Mucosa of descending colon (tissue), 3 donors: Measurements from ENCODE around the gene NR0B1. TPM values are rescaled to one million over a fixed set of nuclear protein-coding genes. Genes with fewer than 3 reads are reported as not detected.

Experiments
- ATAC-seq: fragments of 200-7000 bp; cut with Tn5 transposase; one replicate; pipeline ENCODE4 v1.9.1; 2020; ENCODE audit warnings: mild to moderate bottlenecking, moderate library complexity
- DNase-seq, 3 donors: peaks; one replicate each; pipeline ENCODE4 v3.0.0-alpha.2; 2020
- H3K36me3 ChIP-seq: fragments of 200-600 bp; one replicate; pipeline ENCODE4 v1.8.0; 2021; ENCODE audit warnings: low read depth, mild to moderate bottlenecking
- H3K4me1 ChIP-seq: fragments of 200-600 bp; one replicate; pipeline ENCODE4 v1.8.0; 2021; ENCODE audit warnings: low read depth, mild to moderate bottlenecking
- H3K4me3 ChIP-seq: fragments of 200-600 bp; one replicate; pipeline ENCODE4 v1.8.0; 2021; ENCODE audit warnings: mild to moderate bottlenecking
- H3K9me3 ChIP-seq: fragments of 200-600 bp; one replicate; pipeline ENCODE4 v1.8.0; 2021; ENCODE audit warnings: mild to moderate bottlenecking
- intact Hi-C, 2 donors: fragments of 100-400 bp; cut with DNase I in 1 of 2; cut with micrococcal nuclease in 1 of 2; formaldehyde crosslinking; loops; one replicate each; pipeline versions ENCODE4 v1.11.0 to v1.11.1; 2022; cut with DNase I, micrococcal nuclease
- total RNA-seq, 3 donors: library from RNA; stranded (reverse); fragmentation: NEBNext Ultra II Directional in 2 of 3; extraction: Animal tissue kit (Norgen Biotek cat#: 25700) in 2 of 3; gene quantifications; one replicate each; pipeline versions ENCODE4 v1.2.1 to v1.2.4, GENCODE V29; 2021 to 2023
- TF ChIP-seq, protein P1 (sequence below): fragments of 200-600 bp; IDR thresholded peaks from one replicate; pipeline ENCODE4 v1.8.0; 2022; ENCODE audit warnings: antibody characterized with exemption, mild to moderate bottlenecking
- donor health status: DM: no; HTN: no; CAD: no; lungs with moderate emphysema.
- donor health status: DM: no; HTN: no; CAD: no.
- donor health status: DM: no; HTN: yes; CAD: no.

Gene NR0B1
- total RNA-seq, 3 donors from 2014 or later, result not detected

DNA sequence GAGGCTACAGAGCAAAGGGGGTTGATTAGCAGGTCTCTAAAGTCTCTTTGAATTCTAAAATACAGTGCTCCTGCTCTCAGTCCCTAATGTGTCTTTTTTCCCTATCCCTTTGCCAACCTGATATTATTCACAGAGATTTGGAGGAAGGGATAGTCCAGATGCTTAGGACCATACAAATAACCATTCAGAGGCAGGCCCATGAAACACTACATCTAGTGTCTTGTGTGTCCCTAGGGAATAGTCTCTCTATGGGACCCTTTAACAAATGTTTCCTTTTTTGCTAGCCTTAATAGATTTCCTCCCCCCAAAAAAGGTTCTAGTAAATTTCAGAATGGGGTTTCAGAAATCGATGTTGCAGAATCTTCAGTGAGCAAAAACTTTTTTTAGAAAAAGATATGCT lies 1.7 kb downstream of the NR0B1 start:
- TF ChIP-seq, protein P1, sequence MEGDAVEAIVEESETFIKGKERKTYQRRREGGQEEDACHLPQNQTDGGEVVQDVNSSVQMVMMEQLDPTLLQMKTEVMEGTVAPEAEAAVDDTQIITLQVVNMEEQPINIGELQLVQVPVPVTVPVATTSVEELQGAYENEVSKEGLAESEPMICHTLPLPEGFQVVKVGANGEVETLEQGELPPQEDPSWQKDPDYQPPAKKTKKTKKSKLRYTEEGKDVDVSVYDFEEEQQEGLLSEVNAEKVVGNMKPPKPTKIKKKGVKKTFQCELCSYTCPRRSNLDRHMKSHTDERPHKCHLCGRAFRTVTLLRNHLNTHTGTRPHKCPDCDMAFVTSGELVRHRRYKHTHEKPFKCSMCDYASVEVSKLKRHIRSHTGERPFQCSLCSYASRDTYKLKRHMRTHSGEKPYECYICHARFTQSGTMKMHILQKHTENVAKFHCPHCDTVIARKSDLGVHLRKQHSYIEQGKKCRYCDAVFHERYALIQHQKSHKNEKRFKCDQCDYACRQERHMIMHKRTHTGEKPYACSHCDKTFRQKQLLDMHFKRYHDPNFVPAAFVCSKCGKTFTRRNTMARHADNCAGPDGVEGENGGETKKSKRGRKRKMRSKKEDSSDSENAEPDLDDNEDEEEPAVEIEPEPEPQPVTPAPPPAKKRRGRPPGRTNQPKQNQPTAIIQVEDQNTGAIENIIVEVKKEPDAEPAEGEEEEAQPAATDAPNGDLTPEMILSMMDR, result no peak
- Histone ChIP-seq H3K4me3 (no peak overlapping the region), H3K4me1 (no peaks in the 10 kb centered on the region), H3K9me3 (no peaks in the 10 kb centered on the region), H3K36me3 (no peaks in the 10 kb centered on the region)
- ATAC-seq (no peak), DNase-seq (no peak)
- intact Hi-C loops, result no loop called here

DNA sequence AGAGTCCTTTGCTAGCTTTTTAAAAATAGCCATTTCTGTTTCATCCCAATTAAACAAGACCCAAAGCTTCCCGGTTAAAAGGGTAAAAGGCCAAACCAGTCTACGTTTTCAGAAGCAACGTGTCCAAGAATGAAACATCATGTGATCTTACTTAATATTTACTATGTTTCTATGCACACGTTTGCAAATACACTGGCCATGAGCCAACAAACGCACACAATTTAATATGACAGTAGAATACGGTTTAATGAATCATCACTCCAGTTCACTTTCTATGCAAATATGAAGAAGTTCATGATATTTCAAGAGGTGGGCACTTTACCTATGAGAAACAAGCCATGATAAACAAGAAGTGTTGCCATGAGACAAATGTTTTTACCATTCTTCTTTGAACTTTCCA lies 4.3 kb downstream of the NR0B1 start:
- Histone ChIP-seq H3K4me1 (no peaks in the 10 kb centered on the region), H3K36me3 (no peaks in the 10 kb centered on the region), H3K4me3 (no peak overlapping the region), H3K9me3 (no peaks in the 10 kb centered on the region)
- intact Hi-C loops, result no loop called here
- TF ChIP-seq, protein P1, result no peak
- no peak for DNase-seq
- ATAC-seq, result no peak

DNA sequence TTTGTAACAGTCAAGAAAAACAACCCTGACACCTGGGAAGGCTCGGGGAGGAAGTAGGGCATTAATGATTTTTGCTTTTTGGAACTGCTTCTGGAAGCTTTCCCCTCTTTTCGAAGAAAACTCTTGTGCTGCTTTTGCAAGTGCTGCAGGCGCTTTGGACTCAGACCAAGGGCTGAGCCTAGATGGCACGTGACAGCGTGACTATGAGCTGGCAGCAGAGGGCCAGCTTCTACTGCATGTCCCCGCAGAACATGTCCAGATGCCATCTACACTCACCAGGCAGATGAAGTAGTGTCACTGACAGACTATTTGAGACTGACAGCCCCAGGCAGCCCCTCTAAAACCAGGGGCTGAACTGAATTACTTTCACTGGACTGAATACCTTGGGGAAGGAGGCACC lies 6.2 kb downstream of the NR0B1 start:
- ATAC-seq, result no peak
- Histone ChIP-seq H3K4me1 (no peaks in the 10 kb centered on the region), H3K9me3 (no peaks in the 10 kb centered on the region), H3K4me3 (no peak overlapping the region), H3K36me3 (no peaks in the 10 kb centered on the region)
- DNase-seq, result no peak
- TF ChIP-seq, protein P1, result no peak
- intact Hi-C loops, result no loop called here

DNA sequence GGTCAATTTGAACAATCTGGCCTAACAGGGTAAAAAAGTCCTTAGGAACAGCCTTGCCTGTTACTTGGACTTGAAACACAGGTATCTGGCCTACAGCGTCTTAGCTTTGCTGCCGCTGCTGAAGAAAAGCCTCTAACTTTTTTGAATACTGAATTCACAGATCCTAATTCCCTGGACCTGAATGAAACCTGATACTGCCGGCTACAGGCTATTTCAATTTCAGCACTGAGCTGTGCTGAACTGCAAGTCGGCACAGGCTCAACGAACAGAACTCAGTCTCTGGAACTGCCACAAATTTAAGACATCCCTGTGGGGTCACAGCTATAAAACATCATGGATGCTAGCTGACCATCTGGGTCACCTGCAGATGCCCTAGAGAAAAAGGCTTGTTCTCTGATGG lies 7.2 kb downstream of the NR0B1 start:
- intact Hi-C loops, result no loop called here
- no peaks in the 10 kb centered on the region for H3K36me3 ChIP-seq
- H3K4me1 ChIP-seq, result no peaks in the 10 kb centered on the region
- H3K9me3 ChIP-seq, result no peaks in the 10 kb centered on the region
- H3K4me3 ChIP-seq, result no peak overlapping the region
- no peak for ATAC-seq
- no peak for DNase-seq
- TF ChIP-seq, protein P1, result no peak

DNA sequence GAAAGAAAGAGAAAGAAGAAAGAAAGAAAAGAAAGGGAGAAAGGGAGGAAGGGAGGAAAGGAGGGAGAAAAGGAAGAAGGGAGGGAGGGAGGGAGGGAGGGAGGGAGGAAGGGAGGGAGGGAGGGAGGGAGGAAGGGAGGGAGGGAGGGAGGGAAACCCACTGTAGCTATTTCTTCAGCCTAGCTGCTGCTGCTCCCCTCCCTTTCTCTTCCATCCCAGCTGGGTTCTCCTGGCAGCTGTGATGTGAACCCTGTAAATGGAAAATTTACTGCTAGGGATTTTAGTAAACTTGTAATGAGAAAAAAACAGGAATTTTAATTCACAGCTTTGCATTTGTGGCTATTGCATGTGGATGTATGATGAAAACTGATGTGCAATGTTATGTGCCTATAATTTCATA lies 8.0 kb downstream of the NR0B1 start:
- H3K4me1 ChIP-seq, result no peaks in the 10 kb centered on the region
- no peaks in the 10 kb centered on the region for H3K9me3 ChIP-seq
- ATAC-seq, result no peak
- DNase-seq, result no peak
- TF ChIP-seq, protein P1, result no peak
- no peak overlapping the region for H3K4me3 ChIP-seq
- H3K36me3 ChIP-seq, result no peaks in the 10 kb centered on the region
- intact Hi-C loops, result no loop called here
